ENCODE measurements around the gene ARHGEF10L. TPM values are rescaled to one million over a fixed set of nuclear protein-coding genes. Genes with fewer than 3 reads are reported as not detected.

ARHGEF10L gene
- total and polyA plus RNA-seq, 8 donors: 36.2 to 104 (median 52.8) TPM

DNA sequence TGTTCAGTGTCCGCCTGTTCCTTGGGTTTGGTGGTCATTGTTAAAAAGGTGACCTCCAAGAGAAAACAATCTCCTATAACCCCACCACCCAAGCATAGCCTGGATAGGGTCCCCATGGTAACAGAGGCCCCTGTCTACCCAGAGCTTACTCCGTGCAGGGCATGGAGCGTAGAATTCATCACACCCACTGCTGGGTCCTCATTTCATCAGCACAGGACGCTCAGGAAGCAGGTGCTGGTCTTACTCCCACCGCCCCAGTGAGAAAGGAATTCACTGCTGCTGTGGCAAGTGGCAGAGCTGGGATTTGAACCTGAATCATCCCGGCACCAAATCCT is 37.0 kb downstream of the ARHGEF10L start:
- H3K36me3 ChIP-seq: no peaks in the 10 kb centered on the region
- peak overlapping the region in 2 of 4 donors; percentile 55 to 65 for H3K27ac ChIP-seq
- H3K4me1 ChIP-seq: peaks cover 18 to 33% (median 19%) of the 10 kb centered on the region in 3 donors
- FAIRE-seq (no peak), ATAC-seq (no peak), DNase-seq (no peak)
- intact Hi-C loops (cut with DNase I): no loop called here
- no peaks in the 10 kb centered on the region for H3K9me3 ChIP-seq
- no peaks in the 10 kb centered on the region for H3K27me3 ChIP-seq
- WGBS, 2 donors: 92 to 93% methylated on average over 6 of the region's 6 CpGs
- H3K4me3 ChIP-seq: no peak overlapping the region
- TF ChIP-seq, protein P1, sequence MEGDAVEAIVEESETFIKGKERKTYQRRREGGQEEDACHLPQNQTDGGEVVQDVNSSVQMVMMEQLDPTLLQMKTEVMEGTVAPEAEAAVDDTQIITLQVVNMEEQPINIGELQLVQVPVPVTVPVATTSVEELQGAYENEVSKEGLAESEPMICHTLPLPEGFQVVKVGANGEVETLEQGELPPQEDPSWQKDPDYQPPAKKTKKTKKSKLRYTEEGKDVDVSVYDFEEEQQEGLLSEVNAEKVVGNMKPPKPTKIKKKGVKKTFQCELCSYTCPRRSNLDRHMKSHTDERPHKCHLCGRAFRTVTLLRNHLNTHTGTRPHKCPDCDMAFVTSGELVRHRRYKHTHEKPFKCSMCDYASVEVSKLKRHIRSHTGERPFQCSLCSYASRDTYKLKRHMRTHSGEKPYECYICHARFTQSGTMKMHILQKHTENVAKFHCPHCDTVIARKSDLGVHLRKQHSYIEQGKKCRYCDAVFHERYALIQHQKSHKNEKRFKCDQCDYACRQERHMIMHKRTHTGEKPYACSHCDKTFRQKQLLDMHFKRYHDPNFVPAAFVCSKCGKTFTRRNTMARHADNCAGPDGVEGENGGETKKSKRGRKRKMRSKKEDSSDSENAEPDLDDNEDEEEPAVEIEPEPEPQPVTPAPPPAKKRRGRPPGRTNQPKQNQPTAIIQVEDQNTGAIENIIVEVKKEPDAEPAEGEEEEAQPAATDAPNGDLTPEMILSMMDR (IDR thresholded peaks at IDR 0.05): no peak

DNA sequence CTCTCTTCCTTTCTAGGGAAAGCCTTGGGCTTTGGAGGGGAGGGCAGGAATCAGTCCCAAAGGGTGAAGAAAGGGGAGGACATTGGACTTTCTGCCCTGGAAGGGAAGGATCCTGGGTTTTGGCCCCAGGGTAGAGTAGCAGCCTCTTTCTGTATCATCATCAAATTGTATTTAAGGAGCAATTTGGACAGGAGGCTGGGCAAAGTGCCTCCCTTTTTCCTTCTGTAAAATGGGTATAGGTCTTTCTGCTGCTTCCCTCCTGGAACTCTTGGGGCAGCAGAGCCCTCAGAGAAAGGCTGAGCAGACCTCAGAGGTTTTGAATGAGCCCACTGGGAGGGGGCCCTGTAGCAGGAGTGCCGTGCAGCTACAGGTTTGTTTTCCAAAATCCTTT is 38.4 kb downstream of the ARHGEF10L start:
- H3K27me3 ChIP-seq: no peaks in the 10 kb centered on the region
- H3K4me3 ChIP-seq: no peak overlapping the region
- ATAC-seq (no peak), DNase-seq (no peak), FAIRE-seq (no peak)
- intact Hi-C loops (cut with DNase I): no loop called here
- no peaks in the 10 kb centered on the region for H3K9me3 ChIP-seq
- no peaks in the 10 kb centered on the region for H3K36me3 ChIP-seq
- peaks cover 19 to 36% (median 21%) of the 10 kb centered on the region in 3 donors for H3K4me1 ChIP-seq
- WGBS, 2 donors: 91 to 96% methylated on average over 1 of the region's 1 CpG
- no peak overlapping the region for H3K27ac ChIP-seq
- TF ChIP-seq, protein P1 (IDR thresholded peaks at IDR 0.05): no peak

DNA sequence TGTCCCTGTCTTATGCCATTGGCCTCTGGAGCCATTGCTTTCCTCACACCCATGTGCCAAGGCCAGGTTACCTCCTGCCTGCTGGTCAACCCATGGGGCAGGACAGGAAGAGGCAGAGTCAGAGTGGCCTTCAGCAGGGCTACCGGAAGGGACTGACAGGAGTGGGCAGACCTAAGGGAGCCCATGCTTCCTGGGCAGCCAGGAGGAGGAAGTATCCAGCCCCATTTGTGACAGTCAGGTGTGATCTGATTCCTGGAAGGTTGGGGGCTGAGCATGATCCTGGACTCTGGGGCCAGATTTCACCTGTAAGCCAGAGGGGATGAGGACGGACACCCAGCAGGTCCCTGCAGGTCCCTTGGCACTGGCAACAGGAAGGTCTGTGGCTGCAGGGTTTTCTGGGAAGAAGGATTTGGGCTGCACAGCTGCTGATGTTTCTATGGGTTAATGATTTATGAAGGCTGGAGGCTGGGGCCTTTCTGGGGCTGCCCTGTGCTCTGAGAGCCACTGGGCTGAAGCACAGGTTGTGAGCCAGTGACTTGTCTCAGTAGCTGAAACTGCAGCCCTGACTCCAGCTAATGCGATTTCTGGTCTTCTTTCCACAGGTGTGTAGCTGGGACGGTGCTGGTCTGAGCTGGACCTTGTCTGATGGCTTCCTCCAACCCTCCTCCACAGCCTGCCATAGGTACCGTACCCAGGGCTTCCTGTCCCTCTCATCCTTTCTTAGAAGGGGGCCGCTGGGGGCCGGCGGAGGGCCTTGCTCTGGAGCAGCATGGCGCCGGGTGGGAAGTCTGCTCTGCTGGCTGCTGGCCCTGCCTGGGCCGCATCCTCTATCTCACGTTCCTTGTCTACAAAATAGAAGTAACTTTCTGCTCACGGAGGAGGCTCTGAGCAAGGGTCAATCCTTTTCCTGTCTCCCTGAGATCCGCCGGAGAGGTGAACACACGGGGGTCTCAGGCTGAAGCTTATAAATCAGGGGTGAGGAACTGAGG is 40.7 kb downstream of the ARHGEF10L start:
- ATAC-seq (peak; percentile 86 to 90 (median 88)), FAIRE-seq (no peak), DNase-seq (peak; percentile 70 to 89 (median 86))
- Histone ChIP-seq H3K4me1 (peaks cover 32 to 41% (median 33%) of the 10 kb centered on the region in 3 donors), H3K36me3 (no peaks in the 10 kb centered on the region), H3K9me3 (no peaks in the 10 kb centered on the region), H3K27me3 (no peaks in the 10 kb centered on the region), H3K4me3 (peak overlapping the region; percentile 30 to 67 (median 52)), H3K27ac (peak overlapping the region; percentile 66 to 94 (median 85))
- TF ChIP-seq, protein P1 (IDR thresholded peaks at IDR 0.05): no peak
- intact Hi-C loops (cut with DNase I): no loop called here
- WGBS, 2 donors: 16 to 17% methylated on average over 16 of the region's 16 CpGs

DNA sequence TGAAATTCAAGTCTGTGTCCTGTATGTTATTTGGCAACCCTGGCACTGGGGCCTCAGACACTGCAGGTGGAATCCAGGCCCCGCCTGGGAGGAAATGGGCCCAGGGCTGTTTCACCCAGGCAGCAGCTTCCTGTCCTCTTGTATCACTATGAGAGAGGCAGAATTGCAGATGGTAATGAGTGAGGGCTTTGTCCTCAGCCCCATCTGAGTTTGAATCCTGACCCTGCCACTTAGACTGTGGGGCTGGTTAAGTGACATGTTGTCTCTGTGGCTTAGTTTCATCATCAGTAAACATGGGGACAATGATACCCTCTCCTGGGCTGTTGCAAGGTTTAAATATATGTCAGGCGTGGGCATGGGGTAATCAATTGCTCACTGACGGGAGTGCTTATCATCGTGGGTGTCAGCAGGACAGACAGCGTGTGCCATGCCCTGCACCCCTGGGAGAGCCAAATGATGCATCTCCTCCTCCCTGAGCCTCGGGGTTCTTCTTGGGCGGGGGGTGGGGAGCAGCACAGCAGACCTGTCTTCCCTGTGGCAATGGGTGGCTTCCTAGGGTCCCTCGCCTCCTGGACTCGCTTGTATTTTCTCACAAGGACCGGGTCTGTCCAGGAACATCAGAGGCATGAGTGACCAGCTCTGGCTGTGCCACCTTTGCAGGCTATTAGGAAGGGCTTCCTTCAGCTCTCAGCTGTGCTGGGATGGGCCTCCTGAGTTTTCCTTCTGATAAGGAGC is 42.1 kb downstream of the ARHGEF10L start:
- no peaks in the 10 kb centered on the region for H3K27me3 ChIP-seq
- FAIRE-seq (no peak), DNase-seq (no peak), ATAC-seq (peak; percentile 1 to 21 (median 5))
- peak overlapping the region; percentile 30 to 67 (median 52) for H3K4me3 ChIP-seq
- no peaks in the 10 kb centered on the region for H3K36me3 ChIP-seq
- 22 to 29% methylated on average over 10 of the region's 10 CpGs for WGBS, 2 donors
- no peaks in the 10 kb centered on the region for H3K9me3 ChIP-seq
- TF ChIP-seq, protein P1 (IDR thresholded peaks at IDR 0.05): no peak
- intact Hi-C loops (cut with DNase I): no loop called here
- H3K4me1 ChIP-seq: peaks cover 28 to 43% (median 35%) of the 10 kb centered on the region in 3 donors
- peak overlapping the region in 3 of 4 donors; percentile 28 to 94 (median 93) for H3K27ac ChIP-seq
